GM10248 (cell line): Measurements from ENCODE around the gene KAZN.
A peak's percentile ranks its signal among the peaks of the same experiment; 100 is the strongest.

Source experiments
- CTCF ChIA-PET: fragments of 300-600 bp; sonication (Branson Sonifier 250); formaldehyde crosslinking; extraction: SDS; loops from one replicate; lab custom pipeline; 2021; ENCODE audit warnings: antibody characterized with exemption; lab: Yijun Ruan, JAX
- POLR2A ChIA-PET: fragments of 350-650 bp; sonication (Branson Sonifier 250); formaldehyde crosslinking; extraction: SDS; loops from one replicate; lab custom pipeline; 2020; ENCODE audit warnings: antibody characterized with exemption; lab: Yijun Ruan, JAX
- DNase-seq: peaks from one replicate; pipeline ENCODE4 v3.0.0; 2012; ENCODE audit errors: extremely low spot score
- TF ChIP-seq, protein P1 (sequence below): IDR thresholded peaks from 2 replicates; pipeline ENCODE4 v1.5.1; 2012; ENCODE audit warnings: mild to moderate bottlenecking, low read depth; ENCODE audit errors: extremely low read depth, missing control alignments, control extremely low read depth

KAZN gene

DNA sequence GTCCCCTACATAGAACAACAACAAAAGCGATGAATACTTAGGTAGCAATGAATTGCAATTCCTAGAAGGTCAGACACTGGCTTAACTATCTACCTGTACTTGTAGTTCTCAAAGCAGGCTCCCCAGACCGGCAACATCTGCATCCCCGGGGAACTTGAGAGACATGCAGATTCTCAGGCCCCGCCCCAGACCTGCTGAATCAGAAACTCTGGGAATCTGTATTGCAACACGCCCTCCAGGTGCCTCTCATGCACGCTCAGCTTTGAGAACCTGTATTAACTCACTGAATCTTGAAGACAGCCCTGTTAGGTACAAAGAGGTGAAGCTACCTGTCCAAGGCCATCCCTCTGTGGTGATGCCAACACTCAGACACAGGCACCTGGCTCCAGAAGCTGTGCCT is 128.1 kb downstream of the KAZN start:
- TF ChIP-seq, protein P1, sequence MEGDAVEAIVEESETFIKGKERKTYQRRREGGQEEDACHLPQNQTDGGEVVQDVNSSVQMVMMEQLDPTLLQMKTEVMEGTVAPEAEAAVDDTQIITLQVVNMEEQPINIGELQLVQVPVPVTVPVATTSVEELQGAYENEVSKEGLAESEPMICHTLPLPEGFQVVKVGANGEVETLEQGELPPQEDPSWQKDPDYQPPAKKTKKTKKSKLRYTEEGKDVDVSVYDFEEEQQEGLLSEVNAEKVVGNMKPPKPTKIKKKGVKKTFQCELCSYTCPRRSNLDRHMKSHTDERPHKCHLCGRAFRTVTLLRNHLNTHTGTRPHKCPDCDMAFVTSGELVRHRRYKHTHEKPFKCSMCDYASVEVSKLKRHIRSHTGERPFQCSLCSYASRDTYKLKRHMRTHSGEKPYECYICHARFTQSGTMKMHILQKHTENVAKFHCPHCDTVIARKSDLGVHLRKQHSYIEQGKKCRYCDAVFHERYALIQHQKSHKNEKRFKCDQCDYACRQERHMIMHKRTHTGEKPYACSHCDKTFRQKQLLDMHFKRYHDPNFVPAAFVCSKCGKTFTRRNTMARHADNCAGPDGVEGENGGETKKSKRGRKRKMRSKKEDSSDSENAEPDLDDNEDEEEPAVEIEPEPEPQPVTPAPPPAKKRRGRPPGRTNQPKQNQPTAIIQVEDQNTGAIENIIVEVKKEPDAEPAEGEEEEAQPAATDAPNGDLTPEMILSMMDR, result no peak
- DNase-seq, result no peak
- ChIA-PET POLR2A (no interaction called here), CTCF (no interaction called here)

DNA sequence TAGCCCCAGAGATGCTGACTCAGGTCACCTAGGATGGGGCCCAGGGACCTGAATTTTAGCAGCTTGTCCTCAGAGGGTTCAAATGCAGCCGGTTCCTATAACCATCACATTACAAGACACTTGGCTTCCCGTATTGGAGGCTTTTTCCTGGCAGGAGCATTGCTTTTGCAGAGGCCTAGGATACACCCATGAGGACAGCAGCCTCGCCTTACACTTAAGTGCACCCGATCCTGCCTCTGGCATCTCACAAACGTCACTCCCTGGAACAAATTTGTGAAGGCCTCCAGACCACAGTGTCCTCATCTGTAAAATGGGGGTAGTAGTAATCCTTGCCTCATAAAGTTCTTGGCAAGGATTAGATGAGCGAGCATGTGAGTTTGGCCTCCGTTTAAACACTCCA is 130.0 kb downstream of the KAZN start:
- ChIA-PET POLR2A (no interaction called here), CTCF (no interaction called here)
- no peak for DNase-seq
- TF ChIP-seq, protein P1, result no peak

DNA sequence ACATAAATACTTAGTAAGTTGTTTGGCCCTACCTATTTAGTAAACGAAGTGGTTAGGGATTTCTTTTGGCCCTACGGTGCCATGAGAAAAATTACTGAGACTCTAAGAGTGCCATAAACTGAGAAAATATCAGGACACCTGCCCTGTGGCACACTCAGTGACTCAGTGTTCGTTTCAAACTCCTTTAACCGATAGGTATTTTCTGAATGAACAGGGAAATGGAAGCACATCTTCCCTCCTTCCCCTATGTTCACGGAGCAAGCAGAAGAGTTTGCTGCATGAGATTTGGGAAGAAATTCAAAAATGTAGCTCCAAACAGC is 134.2 kb downstream of the KAZN start:
- ChIA-PET POLR2A (no interaction called here), CTCF (interaction anchor here (1.0 to 1.6 kb wide), 11 partner anchors 9 to 115 kb away, joined by 3 to 6 read pairs (median 3); no protein-coding TSS in a partner anchor)
- DNase-seq, result no peak
- TF ChIP-seq, protein P1, result no peak

DNA sequence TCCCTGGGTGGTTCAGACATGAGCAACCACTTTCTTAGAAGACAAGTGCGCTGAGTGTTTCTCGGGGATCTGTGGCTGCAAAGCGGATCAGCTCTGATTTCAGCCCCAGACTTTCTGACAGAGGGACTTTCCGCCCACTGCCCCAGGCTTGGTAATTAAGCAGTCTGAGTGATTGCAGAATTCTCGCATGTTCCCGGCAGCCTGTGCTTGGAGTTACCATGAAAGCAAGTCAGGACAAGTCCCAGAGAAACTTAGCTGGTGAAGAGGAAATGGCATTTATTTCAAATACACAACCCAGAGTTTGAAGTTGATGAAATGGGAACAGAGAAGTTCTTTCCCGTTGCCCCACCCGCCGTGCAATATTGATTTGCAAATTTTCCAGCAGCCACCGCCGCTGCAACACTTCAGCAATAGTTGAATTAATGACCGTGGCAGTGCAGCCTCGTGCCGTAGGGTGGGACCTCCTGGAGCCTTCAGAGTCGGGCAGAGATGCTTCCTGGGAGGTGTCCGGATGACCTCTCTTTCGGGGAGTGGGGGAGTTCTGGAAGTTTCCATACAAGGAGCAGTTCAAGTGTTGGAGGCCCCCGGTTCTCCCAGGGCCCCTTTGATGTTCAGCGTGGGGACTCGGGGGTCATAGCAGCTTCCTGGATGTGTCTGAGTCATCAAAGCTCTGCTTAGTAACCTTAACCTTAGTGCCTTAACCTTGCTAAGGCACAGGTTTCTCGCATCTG is 134.7 kb downstream of the KAZN start:
- CTCF ChIA-PET, result interaction anchor here (1.0 to 1.6 kb wide), 8 partner anchors 13 to 101 kb away, joined by 3 to 5 read pairs (median 3); no protein-coding TSS in a partner anchor
- peak; percentile 48 for DNase-seq
- POLR2A ChIA-PET, result no interaction called here
- TF ChIP-seq, protein P1, result no peak

DNA sequence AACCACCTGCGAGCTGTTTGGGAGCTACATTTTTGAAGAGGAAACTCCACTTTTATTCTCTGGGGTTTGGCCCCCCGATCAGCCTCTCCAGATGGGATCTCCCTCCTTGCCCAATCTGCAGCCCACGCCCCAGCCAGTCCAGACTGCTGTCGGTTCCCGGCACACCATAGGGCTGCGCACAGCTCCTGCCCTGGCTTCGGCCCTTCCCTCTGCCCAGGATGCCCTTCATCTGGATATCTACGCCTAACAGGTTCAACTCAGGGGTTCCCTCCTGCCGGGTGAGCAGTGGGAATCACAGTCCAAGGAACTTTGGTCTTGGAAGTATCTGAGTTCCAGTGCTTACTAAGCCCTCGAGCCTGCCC is 135.3 kb downstream of the KAZN start:
- no peak for DNase-seq
- TF ChIP-seq, protein P1, result no peak
- POLR2A ChIA-PET, result no interaction called here
- CTCF ChIA-PET, result interaction anchor here (1.0 to 1.6 kb wide), 4 partner anchors 17 to 102 kb away, joined by 3 to 5 read pairs (median 3); no protein-coding TSS in a partner anchor

DNA sequence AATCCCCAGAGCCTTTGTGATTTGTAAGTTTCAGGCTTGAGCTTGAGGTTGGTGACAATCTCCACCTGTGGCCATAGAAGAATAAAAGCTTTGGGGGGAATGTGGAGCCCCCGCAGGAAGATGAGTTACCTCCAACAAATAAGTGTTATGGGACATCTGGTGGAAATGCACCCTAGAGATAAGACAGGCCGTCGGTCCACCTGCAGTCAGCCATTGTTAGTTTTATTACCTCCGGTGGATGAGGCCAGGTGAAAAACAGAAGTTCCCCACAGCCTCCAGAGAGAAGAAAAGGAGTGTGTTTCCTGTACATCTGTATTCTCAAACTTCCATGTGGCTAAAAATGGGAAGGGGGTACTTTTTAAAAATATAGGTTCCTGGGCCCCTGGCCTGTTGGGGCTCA is 137.4 kb downstream of the KAZN start:
- CTCF ChIA-PET, result no interaction called here
- POLR2A ChIA-PET, result no interaction called here
- no peak for DNase-seq
- TF ChIP-seq, protein P1, result no peak
